Stimulated activated naive CD8-positive, alpha-beta T cell treated with anti-CD3 and anti-CD28 coated beads, Interleukin-15, amount 100 ng/mL, for 72 hours (primary cell): Measurements from ENCODE around the gene CACNB1.

ENCODE experiments used
- ATAC-seq: fragments of 150-1000 bp; cut with Tn5 transposase; 2 replicates; pipeline ENCODE4 v1.10.0; 2021; ENCODE audit warnings: mild to moderate bottlenecking, moderate library complexity
- DNase-seq, 2 donors: peaks; one replicate each; pipeline ENCODE4 v3.0.0; 2021 to 2022
- H3K27ac Mint-ChIP-seq, 2 donors: one replicate each; pipeline ENCODE4 v1.8.0; 2022; ENCODE audit warnings: mild to moderate bottlenecking in 2 of 2, mixed read lengths in 2 of 2, moderate library complexity in 2 of 2
- H3K27me3 Mint-ChIP-seq: one replicate; pipeline ENCODE4 v1.8.0; 2022; ENCODE audit warnings: mixed read lengths
- H3K4me1 Mint-ChIP-seq: one replicate; pipeline ENCODE4 v1.8.0; 2022; ENCODE audit warnings: mild to moderate bottlenecking, mixed read lengths
- H3K4me3 Mint-ChIP-seq, 2 donors: one replicate each; pipeline ENCODE4 v1.8.0; 2022; ENCODE audit warnings: mild to moderate bottlenecking in 2 of 2, mixed read lengths in 2 of 2, moderate library complexity in 1 of 2
- H3K9me3 Mint-ChIP-seq, 2 donors: one replicate each; pipeline ENCODE4 v1.8.0; 2022; ENCODE audit warnings: mixed read lengths in 2 of 2

CACNB1 gene

DNA sequence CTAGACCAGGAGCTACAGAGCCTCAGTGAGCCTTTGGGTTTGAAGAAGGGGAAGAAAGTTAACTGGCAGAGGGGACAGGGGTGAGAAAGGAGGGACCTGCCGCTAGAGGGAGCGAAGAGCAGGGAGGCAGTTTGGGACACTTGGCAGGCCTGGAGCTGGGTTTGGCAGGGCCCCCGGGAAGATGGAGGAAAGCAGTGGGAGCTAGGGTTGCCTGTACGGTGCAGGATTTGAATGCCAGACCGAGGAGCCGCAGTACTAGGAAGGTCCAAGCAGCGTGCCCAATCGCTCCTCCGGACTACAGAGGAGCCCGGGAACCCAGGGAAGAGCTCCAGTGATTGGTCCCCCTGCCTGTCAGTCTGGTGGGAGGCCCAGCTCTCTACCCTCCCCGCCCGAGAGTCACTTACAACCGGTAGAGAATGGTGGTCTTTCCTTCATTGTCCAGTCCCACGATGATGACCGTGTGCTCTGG is 32.8 kb downstream of the CACNB1 start:
- Mint-ChIP-seq H3K9me3 (no peaks in the 10 kb centered on the region), H3K4me3 (peak overlapping the region; percentile 94), H3K27me3 (peaks cover 33% of the 10 kb centered on the region), H3K27ac (peak overlapping the region; percentile 57 to 65), H3K4me1 (peaks cover 37% of the 10 kb centered on the region)
- ATAC-seq (peak; percentile 96), DNase-seq (peak; percentile 87)

GRCh38 chr17:39161962-39162361 is 35.5 kb downstream of the CACNB1 start:
- Mint-ChIP-seq H3K9me3 (no peaks in the 10 kb centered on the region), H3K27ac (no peak overlapping the region), H3K4me1 (peaks cover 28% of the 10 kb centered on the region), H3K4me3 (no peak overlapping the region), H3K27me3 (peaks cover 21% of the 10 kb centered on the region)
- no peak for DNase-seq
- no peak for ATAC-seq

GRCh38 chr17:39158623-39159022 is 38.8 kb downstream of the CACNB1 start:
- Mint-ChIP-seq H3K27me3 (no peaks in the 10 kb centered on the region), H3K9me3 (no peaks in the 10 kb centered on the region), H3K27ac (no peak overlapping the region), H3K4me3 (no peak overlapping the region), H3K4me1 (peaks cover 15% of the 10 kb centered on the region)
- ATAC-seq (no peak), DNase-seq (no peak)

DNA sequence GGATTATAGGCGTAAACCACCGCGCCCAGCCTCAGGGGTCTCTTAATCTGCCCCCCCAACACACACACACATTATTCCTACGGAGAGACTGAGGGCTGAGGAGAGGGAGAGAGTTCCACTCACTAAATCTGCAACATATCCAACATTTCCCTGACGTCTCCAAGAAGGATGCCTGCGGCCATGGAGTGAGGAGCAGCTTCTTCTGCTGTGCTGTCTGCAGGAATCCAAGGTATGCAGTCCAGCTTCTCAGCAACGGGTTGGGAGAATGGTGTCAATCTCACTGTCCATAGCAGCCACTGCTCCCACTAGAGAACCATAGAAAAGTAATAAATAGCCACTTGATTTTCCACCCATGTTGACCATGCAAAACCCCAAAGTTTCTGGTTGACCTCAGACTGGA is 41.0 kb downstream of the CACNB1 start:
- ATAC-seq = no peak
- DNase-seq = no peak
- Mint-ChIP-seq H3K4me3 (no peak overlapping the region), H3K9me3 (no peaks in the 10 kb centered on the region), H3K27ac (no peak overlapping the region), H3K4me1 (peaks cover 36% of the 10 kb centered on the region), H3K27me3 (no peaks in the 10 kb centered on the region)

GRCh38 chr17:39155654-39156053 is 41.8 kb downstream of the CACNB1 start:
- H3K9me3 Mint-ChIP-seq = no peaks in the 10 kb centered on the region
- H3K4me1 Mint-ChIP-seq = peaks cover 39% of the 10 kb centered on the region
- peaks cover 2% of the 10 kb centered on the region for H3K27me3 Mint-ChIP-seq
- H3K27ac Mint-ChIP-seq = no peak overlapping the region
- DNase-seq (no peak), ATAC-seq (no peak)
- no peak overlapping the region for H3K4me3 Mint-ChIP-seq

DNA sequence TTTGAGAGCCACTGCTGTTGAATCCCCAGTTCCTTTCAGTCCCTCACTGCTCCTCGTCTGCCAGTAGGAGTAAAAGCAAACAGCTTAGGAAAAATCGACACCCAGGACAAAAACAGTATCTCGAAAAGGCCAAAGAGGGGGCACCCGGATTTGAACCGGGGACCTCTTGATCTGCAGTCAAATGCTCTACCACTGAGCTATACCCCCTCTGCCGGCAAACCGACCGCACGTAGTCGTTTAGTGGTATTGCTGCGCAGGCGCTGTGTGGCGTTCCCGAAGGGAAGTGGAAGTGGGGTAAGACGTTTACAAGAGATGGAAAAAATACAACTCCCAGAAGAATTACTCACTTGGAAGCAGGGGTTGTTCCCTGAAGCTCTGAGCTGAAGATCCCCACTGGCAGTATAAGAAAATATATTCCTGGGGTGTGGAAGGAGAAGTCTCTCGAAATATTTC is 43.8 kb downstream of the CACNB1 start:
- peak; percentile 65 for ATAC-seq
- Mint-ChIP-seq H3K4me1 (peaks cover 58% of the 10 kb centered on the region), H3K4me3 (peak overlapping the region; percentile 92), H3K9me3 (no peaks in the 10 kb centered on the region), H3K27ac (peak overlapping the region; percentile 91 to 100), H3K27me3 (peaks cover 8% of the 10 kb centered on the region)
- DNase-seq = peak; percentile 89 to 91

DNA sequence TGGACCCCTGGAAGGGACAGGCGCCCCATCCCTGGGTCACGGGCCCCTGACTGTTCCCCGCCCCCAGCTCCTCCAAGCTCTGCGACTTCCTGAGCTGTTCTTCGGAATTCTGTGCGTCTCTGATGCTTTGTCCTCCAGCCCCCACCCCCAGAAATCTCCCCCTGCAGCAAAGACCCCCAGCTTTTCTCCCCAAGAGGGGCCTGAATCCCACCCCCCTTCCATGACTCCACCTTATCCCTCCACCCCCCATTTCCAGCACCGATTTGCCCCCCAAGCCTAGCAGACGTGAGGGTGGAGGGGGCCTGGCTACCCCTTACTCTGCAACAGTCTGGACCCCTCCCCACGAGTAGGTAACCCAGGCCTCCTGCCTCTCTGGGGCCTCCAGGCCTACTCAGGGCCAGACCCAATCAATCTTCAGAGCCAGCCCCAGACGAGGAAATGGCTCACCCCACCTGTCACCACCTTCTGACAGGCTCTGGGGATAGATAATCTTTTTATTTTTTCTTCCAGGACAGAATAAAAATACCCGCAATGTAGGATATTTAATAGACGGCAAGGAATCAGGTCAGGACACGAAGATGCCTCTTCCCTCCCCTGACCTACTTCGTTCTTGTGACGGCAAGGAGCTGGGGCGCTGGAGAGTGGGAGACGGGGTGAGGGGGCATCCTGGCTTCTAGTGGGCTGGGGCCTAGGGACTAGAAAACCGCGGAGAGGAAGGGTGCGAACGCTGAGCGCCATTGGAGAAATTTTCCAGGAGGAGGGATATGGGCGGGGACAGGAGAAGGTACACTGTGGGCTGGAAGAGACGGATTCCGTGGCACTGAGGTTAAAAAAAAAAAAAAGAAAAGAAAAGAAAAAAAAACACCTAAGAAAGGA is 45.3 kb downstream of the CACNB1 start:
- peak overlapping the region; percentile 90 to 93 for H3K27ac Mint-ChIP-seq
- peaks cover 8% of the 10 kb centered on the region for H3K27me3 Mint-ChIP-seq
- H3K9me3 Mint-ChIP-seq = no peaks in the 10 kb centered on the region
- H3K4me3 Mint-ChIP-seq = peak overlapping the region; percentile 92
- peaks cover 58% of the 10 kb centered on the region for H3K4me1 Mint-ChIP-seq
- ATAC-seq (no peak), DNase-seq (peak; percentile 40 to 45)

DNA sequence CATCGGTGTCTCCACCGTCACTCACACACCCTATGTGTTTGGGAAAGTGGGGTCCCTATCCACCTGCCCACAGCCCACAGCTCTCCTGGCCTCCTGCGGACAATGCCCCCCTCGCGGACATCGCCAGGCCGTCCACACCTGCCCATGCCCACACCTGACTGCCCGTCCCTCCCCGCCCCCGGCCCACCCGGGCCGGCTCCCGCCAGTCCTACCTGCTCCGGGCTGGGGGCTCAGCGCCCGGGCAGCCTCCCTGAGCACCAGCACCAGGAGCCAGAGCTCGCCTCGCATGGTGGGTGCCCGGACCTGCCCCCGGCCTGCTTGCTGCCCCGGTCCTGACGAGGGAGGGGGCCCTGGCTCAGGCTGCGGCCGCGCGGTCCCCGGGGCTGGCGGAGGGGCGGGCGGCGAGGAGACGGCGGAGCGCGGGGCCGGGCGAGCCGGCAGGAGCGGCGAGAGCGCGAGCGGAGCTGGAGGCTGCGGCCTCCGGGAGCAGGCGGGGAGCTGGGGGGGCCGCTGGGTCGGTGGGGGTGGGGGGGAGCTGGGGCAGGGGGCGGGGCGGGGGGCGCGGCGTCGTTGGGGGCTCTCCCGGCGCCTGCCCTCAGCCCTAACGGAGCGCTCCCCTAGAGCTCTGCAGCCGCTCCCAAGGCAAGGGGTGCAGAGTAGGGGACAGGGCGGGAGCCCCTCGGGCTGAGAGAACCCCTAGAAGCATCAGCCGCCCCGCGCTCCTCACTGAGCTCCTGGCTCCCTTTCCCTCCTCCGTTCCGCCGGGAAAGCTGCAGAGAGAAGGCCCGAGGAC is 46.1 kb downstream of the CACNB1 start, which contains the start of gene PLXDC1:
PLXDC1 (minus strand) TSS at position 488 of the 793 bp plus-strand sequence; CDS start at position 288, 200 bp downstream.
- peak within 1 kb of the TSS; percentile 90 to 93 for H3K27ac Mint-ChIP-seq

DNA sequence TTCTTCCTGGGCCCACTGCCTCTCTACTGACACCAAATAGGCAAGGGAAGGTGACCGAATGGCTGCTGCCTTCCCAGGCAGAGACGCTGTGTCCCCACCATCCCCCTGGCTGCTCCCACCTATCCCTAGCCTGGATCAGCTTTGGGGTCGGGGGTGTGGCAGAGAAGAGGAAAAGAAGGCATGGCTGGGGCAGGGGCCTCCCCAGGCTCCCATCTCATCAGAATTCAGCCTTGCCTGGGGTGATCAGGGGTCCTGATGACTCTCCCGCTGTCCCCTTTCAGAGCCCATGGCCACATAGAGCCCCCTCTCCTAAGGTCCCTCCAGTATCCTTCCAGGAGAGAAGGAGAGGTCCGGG is 46.7 kb downstream of the CACNB1 start:
- H3K27ac Mint-ChIP-seq = no peak overlapping the region
- DNase-seq (no peak), ATAC-seq (no peak)
- H3K9me3 Mint-ChIP-seq = no peaks in the 10 kb centered on the region
- peaks cover 58% of the 10 kb centered on the region for H3K4me1 Mint-ChIP-seq
- peaks cover 8% of the 10 kb centered on the region for H3K27me3 Mint-ChIP-seq
- peak overlapping the region; percentile 42 to 67 for H3K4me3 Mint-ChIP-seq

More for the DNA sequence above, 46.1 kb downstream of the CACNB1 start, which contains the start of gene PLXDC1:
- peaks cover 8% of the 10 kb centered on the region for H3K27me3 Mint-ChIP-seq
- peaks cover 58% of the 10 kb centered on the region for H3K4me1 Mint-ChIP-seq
- DNase-seq = no peak
- ATAC-seq = no peak
- H3K4me3 Mint-ChIP-seq = peak within 1 kb of the TSS; percentile 92
- no peaks in the 10 kb centered on the region for H3K9me3 Mint-ChIP-seq

GRCh38 chr17:39150104-39150634 is 47.3 kb downstream of the CACNB1 start:
- Mint-ChIP-seq H3K27ac (no peak overlapping the region), H3K9me3 (no peaks in the 10 kb centered on the region), H3K4me3 (peak overlapping the region; percentile 40 to 67), H3K27me3 (peaks cover 8% of the 10 kb centered on the region), H3K4me1 (peaks cover 58% of the 10 kb centered on the region)
- no peak for ATAC-seq
- DNase-seq = no peak

DNA sequence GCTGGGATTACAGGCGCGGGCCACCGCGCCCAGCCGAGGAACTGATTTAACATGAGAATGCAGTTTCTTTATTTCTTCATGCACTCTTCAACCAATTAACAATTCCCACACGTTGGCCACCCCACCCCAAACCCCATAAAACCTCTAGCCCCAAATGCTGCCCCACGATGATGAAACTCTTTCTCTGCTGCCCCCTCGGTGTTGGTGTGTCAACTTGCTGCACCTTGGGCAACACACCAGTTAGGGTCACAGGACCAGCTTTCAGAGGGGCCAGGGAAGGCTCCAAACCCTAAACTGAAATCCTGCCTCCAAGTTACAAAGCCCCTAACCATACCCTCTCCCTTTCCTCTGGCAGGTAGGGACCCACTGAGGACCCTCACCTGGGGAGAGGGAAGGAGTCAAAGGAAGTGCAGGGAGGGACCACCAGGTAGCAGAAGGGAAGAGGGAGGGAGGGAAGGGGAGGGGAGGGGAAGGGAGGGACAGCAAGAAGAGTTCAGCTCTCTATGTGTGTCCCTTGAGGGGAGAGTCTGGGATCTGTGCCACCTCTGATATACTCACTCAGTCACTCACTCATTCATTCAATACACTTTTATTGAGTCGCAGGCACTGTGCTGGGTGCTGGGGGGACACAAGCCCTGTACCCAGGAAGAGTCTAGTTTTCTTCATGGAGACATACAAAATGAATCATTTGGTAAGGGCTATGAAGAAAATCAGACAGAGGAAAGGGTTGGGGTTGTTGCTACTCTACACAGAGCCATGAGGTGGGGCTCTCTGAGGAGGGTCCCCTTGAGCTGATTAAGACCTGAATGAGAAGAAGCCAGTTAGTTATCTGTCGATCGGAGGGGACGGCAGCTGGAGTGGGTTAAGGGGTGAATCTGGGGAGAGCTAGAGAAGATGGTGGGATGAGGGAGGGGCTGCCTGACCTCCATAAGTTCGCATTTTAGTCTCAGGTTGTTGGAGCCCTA is 50.0 kb downstream of the CACNB1 start:
- DNase-seq (no peak), ATAC-seq (no peak)
- Mint-ChIP-seq H3K27me3 (peaks cover 8% of the 10 kb centered on the region), H3K9me3 (no peaks in the 10 kb centered on the region), H3K4me3 (no peak overlapping the region), H3K27ac (no peak overlapping the region), H3K4me1 (peaks cover 32% of the 10 kb centered on the region)

- peaks cover 22% of the 10 kb centered on the region for H3K4me1 Mint-ChIP-seq
These were observed 51.2 kb downstream of the CACNB1 start for GRCh38 chr17:39146273-39146672.

DNA sequence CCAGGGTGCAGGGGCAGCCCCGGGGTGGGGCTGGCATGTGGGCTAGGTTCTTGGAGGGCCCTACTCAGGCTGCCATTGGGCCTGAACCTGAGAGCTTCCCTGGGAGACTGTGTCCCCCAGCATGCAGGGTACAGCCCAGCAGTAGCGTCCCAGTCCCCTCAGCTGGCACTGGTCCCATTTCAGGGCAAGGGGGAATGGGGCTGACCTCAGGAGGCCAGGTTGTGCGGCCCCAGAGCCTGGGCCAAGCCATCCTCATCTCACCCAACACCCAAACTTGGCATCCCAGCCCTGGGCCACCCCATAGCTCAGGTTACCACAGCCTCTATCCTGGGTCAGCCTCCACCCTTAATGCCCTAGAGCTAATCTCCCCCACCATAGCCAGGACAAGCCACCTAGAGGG is 52.3 kb downstream of the CACNB1 start:
- Mint-ChIP-seq H3K9me3 (peaks cover 0 to 6% of the 10 kb centered on the region in 2 donors), H3K27me3 (peaks cover under 1% of the 10 kb centered on the region), H3K4me3 (no peak overlapping the region), H3K4me1 (peaks cover 13% of the 10 kb centered on the region), H3K27ac (peak overlapping the region in 1 of 2 donors; percentile 38)
- DNase-seq (no peak), ATAC-seq (peak; percentile 20)

More at GRCh38 chr17:39146273-39146672, 51.2 kb downstream of the CACNB1 start:
- Mint-ChIP-seq H3K9me3 (peaks cover 0 to 6% of the 10 kb centered on the region in 2 donors), H3K27me3 (peaks cover 8% of the 10 kb centered on the region), H3K27ac (no peak overlapping the region), H3K4me3 (no peak overlapping the region)
- DNase-seq (no peak), ATAC-seq (no peak)

DNA sequence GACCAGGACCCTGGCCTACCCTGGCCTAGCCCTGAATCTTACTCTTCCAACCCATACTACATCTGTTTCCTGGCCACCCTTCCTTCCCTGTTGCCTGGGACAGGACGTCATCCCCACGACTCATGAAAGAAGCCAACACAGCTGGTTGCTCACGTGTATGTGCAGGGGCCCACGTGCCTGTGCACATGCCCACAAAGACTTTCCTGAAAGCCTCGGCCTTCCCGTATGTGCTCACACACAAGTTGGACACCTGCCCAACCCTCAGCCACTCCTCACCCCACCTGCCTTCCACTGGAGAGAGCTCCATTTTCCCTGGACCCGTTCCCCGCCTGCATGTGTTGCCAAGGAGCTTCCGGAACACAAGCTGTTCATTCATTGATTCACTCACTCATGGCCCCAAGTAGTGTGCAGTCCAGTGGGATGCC is 53.0 kb downstream of the CACNB1 start:
- no peak for ATAC-seq
- peaks cover 7% of the 10 kb centered on the region for H3K4me1 Mint-ChIP-seq
- H3K27ac Mint-ChIP-seq = no peak overlapping the region
- H3K9me3 Mint-ChIP-seq = peaks cover 0 to 6% of the 10 kb centered on the region in 2 donors
- H3K4me3 Mint-ChIP-seq = no peak overlapping the region
- no peaks in the 10 kb centered on the region for H3K27me3 Mint-ChIP-seq
- no peak for DNase-seq
